BJ (cell line): Measurements from ENCODE around the gene VEGFC. TPM values are rescaled to one million over a fixed set of nuclear protein-coding genes. Genes with fewer than 3 reads are reported as not detected.

Experiments
- CTCF ChIA-PET: fragments of 350-600 bp; formaldehyde crosslinking; extraction: SDS; loops from one replicate; lab custom pipeline; 2021; ENCODE audit warnings: antibody characterized with exemption, inconsistent platforms; lab: Yijun Ruan, JAX
- POLR2A ChIA-PET: fragments of 300-600 bp; sonication (Branson Sonifier 250); formaldehyde crosslinking; extraction: SDS; loops from one replicate; lab custom pipeline; 2021; ENCODE audit warnings: antibody characterized with exemption; lab: Charles Lee
- DNase-seq: peaks from one replicate; pipeline ENCODE4 v3.0.0-alpha.2; 2011; ENCODE audit warnings: low read depth
- H3K27me3 ChIP-seq: 2 replicates; pipeline ENCODE4 v1.6.0; 2011; ENCODE audit warnings: low read length; ENCODE audit not compliant: control insufficient read depth, insufficient read depth
- H3K36me3 ChIP-seq: 2 replicates; pipeline ENCODE4 v1.5.1; 2011; ENCODE audit warnings: low read length; ENCODE audit not compliant: control insufficient read depth, insufficient read depth
- H3K4me3 ChIP-seq: 2 replicates; pipeline ENCODE4 v1.5.1; 2011; ENCODE audit warnings: low read depth, mild to moderate bottlenecking, control low read depth, low read length
- CTCF ChIP-seq: IDR thresholded peaks from 2 replicates; pipeline ENCODE4 v1.5.1; 2011; ENCODE audit warnings: low read depth, mild to moderate bottlenecking, control low read depth, inconsistent platforms, low read length, moderate library complexity; ENCODE audit not compliant: insufficient read depth
- polyA plus RNA-seq: library from polyadenylated mRNA; depleted of rRNA; stranded (reverse); fragments of >200 nt; gene quantifications from 2 replicates; pipeline ENCODE4 v1.2.3, GENCODE V29; 2011

Gene VEGFC
- polyA plus RNA-seq, 1 experiment, result 47.7 TPM

- POLR2A ChIA-PET, result no interaction called here
- CTCF ChIA-PET, result interaction anchor here (0.8 to 2.5 kb wide), 3 partner anchors 23 to 254 kb away, joined by 3 to 21 read pairs (median 3); no protein-coding TSS in a partner anchor
These were observed 411 bp upstream of the VEGFC start for GRCh38 chr4:176793060-176793605.

DNA sequence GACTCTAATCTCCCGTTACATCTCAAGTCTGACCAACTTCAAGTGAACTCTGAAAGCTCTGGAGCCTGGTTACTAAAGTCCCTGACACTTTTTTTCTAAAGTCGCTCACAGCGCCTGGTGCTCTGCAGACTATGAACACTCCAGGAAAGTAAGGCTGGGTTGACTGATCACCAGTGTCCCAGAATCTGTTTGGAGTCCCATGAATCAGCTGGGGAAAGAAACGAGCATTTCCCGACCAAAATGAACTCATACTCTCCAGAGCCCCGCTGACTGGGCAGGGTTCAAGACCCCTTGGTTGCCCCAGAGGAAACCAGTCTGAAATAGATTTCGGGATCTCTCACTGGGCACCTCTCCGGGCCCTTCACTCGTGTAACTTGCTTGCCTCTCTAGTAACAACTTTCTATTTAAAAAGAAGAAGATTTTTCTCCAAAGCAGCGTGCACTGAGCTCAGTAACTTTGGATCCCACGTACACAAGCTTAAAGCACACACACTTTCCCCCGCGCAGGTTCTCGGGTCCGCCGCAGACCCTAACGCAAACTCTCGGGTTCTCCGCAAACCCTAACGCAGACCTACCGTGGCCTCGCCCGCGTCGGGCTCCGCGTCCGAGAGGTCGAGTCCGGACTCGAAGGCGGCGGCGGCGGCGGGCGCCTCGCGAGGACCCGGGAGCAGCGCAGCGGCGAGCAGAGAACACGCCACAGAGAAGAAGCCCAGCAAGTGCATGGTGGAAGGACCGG is 964 bp downstream of the VEGFC start:
- TF ChIP-seq CTCF, result no peak
- peak overlapping the region; percentile 80 for H3K4me3 ChIP-seq
- no peaks in the 10 kb centered on the region for H3K27me3 ChIP-seq
- ChIA-PET CTCF (interaction anchor here (0.8 to 2.5 kb wide), 7 partner anchors 42 to 411 kb away, joined by 3 to 21 read pairs (median 3); no protein-coding TSS in a partner anchor), POLR2A (interaction anchor here (0.6 to 0.8 kb wide), 2 partner anchors 47 to 54 kb away, joined by 3 to 4 read pairs; no protein-coding TSS in a partner anchor)
- DNase-seq, result no peak
- no peaks in the 10 kb centered on the region for H3K36me3 ChIP-seq

More at GRCh38 chr4:176793060-176793605, 411 bp upstream of the VEGFC start:
- DNase-seq, result no peak
- Histone ChIP-seq H3K4me3 (peak overlapping the region; percentile 80), H3K27me3 (no peaks in the 10 kb centered on the region), H3K36me3 (no peaks in the 10 kb centered on the region)
- TF ChIP-seq CTCF, result no peak

DNA sequence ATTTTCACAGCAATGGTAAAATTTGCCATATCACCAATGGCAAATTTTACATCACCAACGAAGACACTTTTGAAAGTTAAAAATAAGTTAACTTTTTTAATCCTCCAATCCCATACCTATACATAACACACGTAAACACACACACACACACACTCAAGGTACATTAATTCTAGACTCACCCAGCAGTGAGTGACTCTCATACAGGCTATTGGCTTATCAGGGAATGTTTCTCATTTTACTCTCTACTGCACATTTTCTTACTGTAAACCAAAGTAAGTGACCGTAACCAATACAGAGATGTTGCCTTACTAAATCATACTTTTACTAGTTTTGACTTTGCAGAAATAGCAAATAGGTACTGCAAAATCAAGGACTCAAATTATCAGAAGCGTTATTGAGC is 2.3 kb downstream of the VEGFC start:
- ChIA-PET POLR2A (no interaction called here), CTCF (no interaction called here)
- TF ChIP-seq CTCF, result no peak
- peak overlapping the region; percentile 80 for H3K4me3 ChIP-seq
- DNase-seq, result no peak
- H3K27me3 ChIP-seq, result no peaks in the 10 kb centered on the region
- no peaks in the 10 kb centered on the region for H3K36me3 ChIP-seq

DNA sequence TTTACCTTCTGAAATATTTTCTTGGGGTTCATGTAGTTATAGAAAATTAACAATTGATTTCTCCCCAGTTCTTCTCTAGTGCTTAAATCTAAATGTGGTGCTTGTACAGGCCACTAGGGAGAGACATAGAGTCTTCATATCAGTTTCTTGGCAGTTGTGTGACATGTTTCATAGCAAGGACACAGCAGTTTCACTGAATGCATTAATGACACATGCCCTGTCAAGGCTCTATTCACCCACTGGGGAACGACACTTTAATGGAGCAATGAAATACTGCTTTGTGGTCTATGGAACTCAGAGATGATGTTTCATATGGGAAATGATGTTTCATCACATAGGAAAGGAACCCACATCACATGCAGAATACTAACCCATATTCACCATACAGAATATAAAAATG is 2.8 kb downstream of the VEGFC start:
- ChIA-PET CTCF (interaction anchor here (0.9 kb wide), 1 partner anchor 425 kb away, joined by 4 read pairs; no protein-coding TSS in a partner anchor), POLR2A (no interaction called here)
- no peak for DNase-seq
- Histone ChIP-seq H3K27me3 (no peaks in the 10 kb centered on the region), H3K36me3 (no peaks in the 10 kb centered on the region), H3K4me3 (peak overlapping the region; percentile 80)
- TF ChIP-seq CTCF, result peak; percentile 74

DNA sequence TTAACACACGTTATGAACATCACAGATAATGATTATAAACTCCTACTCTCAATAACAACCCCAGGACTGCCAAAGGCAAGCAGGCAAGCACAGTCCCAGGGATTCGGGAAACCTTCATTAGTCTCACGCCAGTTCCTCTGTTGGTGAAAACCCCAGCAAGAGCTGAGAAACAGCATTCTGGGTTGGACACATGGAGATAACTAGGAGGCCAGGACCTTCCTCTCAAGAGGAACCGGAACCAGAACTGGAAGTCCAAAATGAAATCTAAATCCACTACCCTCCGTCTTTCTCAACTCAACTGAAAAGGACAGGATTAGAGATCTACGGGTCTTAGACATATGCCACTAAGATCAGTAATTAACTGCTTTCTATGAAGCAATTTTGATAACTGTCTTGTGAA is 3.8 kb downstream of the VEGFC start:
- TF ChIP-seq CTCF, result no peak
- ChIA-PET CTCF (interaction anchor here (0.9 to 1.7 kb wide), 6 partner anchors 11 to 457 kb away, joined by 3 to 5 read pairs (median 3); no protein-coding TSS in a partner anchor), POLR2A (no interaction called here)
- H3K4me3 ChIP-seq, result peak overlapping the region; percentile 80
- no peaks in the 10 kb centered on the region for H3K36me3 ChIP-seq
- no peaks in the 10 kb centered on the region for H3K27me3 ChIP-seq
- no peak for DNase-seq
